ENCODE data around the gene ST7.

ST7 gene

DNA sequence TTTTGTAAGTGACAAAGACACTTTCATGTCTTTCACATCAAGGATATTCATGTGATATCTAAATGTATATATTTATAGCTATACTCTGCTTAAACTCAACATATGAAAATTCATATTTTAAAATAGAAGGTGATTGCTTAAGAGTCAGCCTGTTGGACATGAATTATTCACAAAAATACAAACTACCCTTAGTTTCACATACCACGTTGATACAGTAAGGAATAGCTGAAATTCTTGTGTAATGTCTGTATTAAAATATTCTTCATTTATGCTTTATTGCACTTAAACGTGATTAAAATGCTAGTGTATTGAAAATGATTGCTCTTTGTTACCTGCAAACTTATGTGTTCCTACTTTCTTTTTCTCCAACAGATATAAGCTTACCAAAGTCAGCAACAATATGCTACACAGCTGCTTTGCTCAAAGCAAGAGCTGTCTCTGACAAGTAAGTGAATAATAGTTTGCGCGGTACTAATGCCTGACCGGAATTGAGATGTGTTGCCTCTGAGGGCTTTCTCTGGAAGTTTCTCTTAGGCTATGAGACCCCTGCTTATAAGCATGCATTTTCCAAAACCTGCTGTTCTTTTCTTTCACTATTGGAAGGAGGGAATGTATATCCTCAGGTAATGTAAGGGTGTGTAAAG is 235.8 kb downstream of the ST7 start:
- no peak for DNase-seq (ENCODE audit: low spot score)
- TF ChIP-seq CTCF (IDR thresholded peaks at IDR 0.05; ENCODE audit: borderline replicate concordance, control extremely low read depth, extremely low read depth, insufficient read depth, missing control alignments) = no peak
- in situ Hi-C loops (cut with MboI; ENCODE audit: low sequenced_read_pairs, unreplicated experiment) = no loop called here

GRCh38 chr7:117190104-117190503 is 236.8 kb downstream of the ST7 start:
- in situ Hi-C loops (cut with MboI; ENCODE audit: low sequenced_read_pairs, unreplicated experiment) = no loop called here
- no peak for TF ChIP-seq CTCF (IDR thresholded peaks at IDR 0.05; ENCODE audit: borderline replicate concordance, control extremely low read depth, extremely low read depth, insufficient read depth, missing control alignments)
- DNase-seq (ENCODE audit: low spot score) = no peak

- no peak for DNase-seq (ENCODE audit: low spot score)
- in situ Hi-C loops (cut with MboI; ENCODE audit: low sequenced_read_pairs, unreplicated experiment) = no loop called here
- no peak for TF ChIP-seq CTCF (IDR thresholded peaks at IDR 0.05; ENCODE audit: borderline replicate concordance, control extremely low read depth, extremely low read depth, insufficient read depth, missing control alignments)
Observed at GRCh38 chr7:117190746-117191435, 237.6 kb downstream of the ST7 start.

GRCh38 chr7:117192108-117192507 is 238.8 kb downstream of the ST7 start:
- TF ChIP-seq CTCF (IDR thresholded peaks at IDR 0.05; ENCODE audit: borderline replicate concordance, control extremely low read depth, extremely low read depth, insufficient read depth, missing control alignments) = no peak
- DNase-seq (ENCODE audit: low spot score) = no peak
- in situ Hi-C loops (cut with MboI; ENCODE audit: low sequenced_read_pairs, unreplicated experiment) = no loop called here

- TF ChIP-seq CTCF (IDR thresholded peaks at IDR 0.05; ENCODE audit: borderline replicate concordance, control extremely low read depth, extremely low read depth, insufficient read depth, missing control alignments) = no peak
- in situ Hi-C loops (cut with MboI; ENCODE audit: low sequenced_read_pairs, unreplicated experiment) = no loop called here
- DNase-seq (ENCODE audit: low spot score) = no peak
Observed at GRCh38 chr7:117193564-117193963, 240.3 kb downstream of the ST7 start.

- no peak for DNase-seq (ENCODE audit: low spot score)
- in situ Hi-C loops (cut with MboI; ENCODE audit: low sequenced_read_pairs, unreplicated experiment) = no loop called here
Observed at GRCh38 chr7:117194445-117194844, 241.1 kb downstream of the ST7 start.

More at GRCh38 chr7:117194445-117194844, 241.1 kb downstream of the ST7 start:
- no peak for TF ChIP-seq CTCF (IDR thresholded peaks at IDR 0.05; ENCODE audit: borderline replicate concordance, control extremely low read depth, extremely low read depth, insufficient read depth, missing control alignments)
